HG03469 (cell line): ENCODE measurements around the gene ENDOV.
"Not testable (repeated sequence)": the region's sequence is repeated elsewhere in the genome, so short reads cannot be mapped to it uniquely, and the experiment has no call there.

ENCODE experiments used
- ATAC-seq: cut with Tn5 transposase; IDR thresholded peaks from one replicate; pipeline ENCODE4 v1.9.1; 2021; ENCODE audit warnings: mild to moderate bottlenecking, moderate library complexity, moderate number of reproducible peaks; ENCODE audit not compliant: unreplicated experiment

The ENDOV gene

GRCh38 chr17:80388175-80388574, 26.8 kb upstream of the ENDOV start:
- no peak for ATAC-seq

DNA sequence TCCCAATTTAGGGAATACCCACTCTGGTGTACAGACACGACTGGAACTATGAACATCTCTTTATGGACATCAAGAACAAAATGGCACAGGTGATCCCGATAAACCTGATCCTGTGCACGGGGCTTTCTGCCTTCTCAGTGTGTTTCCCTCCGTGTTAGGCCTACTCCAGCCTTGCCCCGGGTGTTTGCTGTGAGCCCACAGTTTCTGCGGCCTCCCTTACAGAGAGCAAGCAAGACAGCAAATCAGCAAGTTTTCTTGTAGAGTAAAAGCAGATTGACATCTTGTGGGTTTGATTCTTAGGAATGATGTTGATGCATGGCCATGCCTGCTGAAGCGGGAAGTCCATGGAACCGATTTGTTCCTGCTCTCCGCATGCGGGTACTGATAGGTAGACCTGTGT, 26.4 kb upstream of the ENDOV start:
- ATAC-seq, result no peak

- ATAC-seq, result no peak
Measured at GRCh38 chr17:80389011-80389995, 25.7 kb upstream of the ENDOV start.

GRCh38 chr17:80393241-80393890, 21.6 kb upstream of the ENDOV start:
- no peak for ATAC-seq

- ATAC-seq, result no peak
Measured at GRCh38 chr17:80393961-80394360, 21.0 kb upstream of the ENDOV start.

DNA sequence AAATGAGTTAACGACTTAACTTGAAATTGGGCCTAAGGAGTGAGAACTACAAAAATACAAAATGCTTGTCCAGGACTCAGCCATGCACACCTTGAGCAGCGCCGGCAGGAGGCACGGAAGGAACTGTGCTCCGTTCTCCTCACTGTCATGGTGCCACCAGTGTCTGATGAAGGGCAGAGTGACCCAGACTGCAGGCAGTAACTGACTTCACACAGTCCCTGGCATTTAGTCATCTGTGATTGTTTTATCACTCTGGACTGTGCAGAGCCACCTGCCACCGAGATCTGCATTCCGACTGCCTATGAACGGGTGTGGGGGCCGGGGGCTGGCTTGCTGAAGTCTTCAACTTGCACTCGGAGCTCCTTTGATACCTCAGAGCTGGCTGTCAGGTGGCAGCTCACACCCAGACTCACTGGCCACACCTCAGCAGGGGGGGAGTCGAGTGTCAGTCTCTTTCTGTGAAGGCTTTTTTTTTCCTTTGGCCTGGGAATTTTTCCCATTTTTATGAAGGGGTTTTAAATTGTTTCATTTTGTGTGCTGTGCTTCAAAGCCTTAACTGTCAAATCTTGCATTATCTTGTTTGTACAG, 20.2 kb upstream of the ENDOV start:
- ATAC-seq, result no peak

- ATAC-seq, result no peak
Measured at GRCh38 chr17:80395402-80396151, 19.4 kb upstream of the ENDOV start.

DNA sequence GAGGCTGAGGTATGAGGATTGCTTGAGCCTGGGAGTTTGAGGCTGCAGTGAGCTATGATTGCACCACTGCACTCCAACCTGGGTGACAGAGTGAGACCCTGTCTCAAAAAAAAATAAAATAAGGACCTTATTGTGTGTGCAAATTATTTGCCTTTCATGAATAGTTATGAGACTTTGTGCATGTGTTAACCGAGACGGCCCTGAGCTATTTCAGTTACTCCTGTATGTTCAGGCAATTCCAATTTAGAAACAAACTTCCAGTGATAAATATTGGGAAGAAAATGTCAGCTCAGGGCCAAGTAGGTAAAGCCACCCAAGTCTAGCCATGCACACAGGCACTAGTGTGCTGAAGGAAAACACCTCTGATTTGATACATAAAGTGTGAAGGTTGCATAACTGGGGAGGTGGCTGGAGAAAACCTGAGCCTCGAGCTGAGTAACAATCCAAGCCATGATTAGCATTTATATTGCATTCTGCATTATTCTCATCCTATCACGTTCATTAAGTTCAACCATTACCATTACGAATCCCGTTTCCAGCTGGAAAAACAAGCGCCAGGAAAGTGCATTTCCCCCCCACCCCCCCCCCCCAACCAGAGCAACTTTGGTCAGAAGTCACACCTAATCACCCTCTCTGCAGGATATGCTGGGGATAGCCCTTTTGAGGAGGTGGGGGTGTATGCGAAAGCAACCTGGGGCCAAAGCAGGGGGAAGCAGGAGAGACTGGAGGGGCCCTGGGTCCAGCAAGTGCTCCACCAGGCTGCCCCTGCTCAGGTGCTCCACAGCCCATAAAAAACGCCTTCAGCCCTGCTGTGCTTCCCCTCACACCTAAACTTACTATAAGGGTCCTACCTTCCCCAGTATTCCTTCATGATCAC, 18.6 kb upstream of the ENDOV start:
- no peak for ATAC-seq

GRCh38 chr17:80397034-80397387, 18.0 kb upstream of the ENDOV start:
- no peak for ATAC-seq

GRCh38 chr17:80397686-80398085, 17.3 kb upstream of the ENDOV start:
- ATAC-seq, result no peak

DNA sequence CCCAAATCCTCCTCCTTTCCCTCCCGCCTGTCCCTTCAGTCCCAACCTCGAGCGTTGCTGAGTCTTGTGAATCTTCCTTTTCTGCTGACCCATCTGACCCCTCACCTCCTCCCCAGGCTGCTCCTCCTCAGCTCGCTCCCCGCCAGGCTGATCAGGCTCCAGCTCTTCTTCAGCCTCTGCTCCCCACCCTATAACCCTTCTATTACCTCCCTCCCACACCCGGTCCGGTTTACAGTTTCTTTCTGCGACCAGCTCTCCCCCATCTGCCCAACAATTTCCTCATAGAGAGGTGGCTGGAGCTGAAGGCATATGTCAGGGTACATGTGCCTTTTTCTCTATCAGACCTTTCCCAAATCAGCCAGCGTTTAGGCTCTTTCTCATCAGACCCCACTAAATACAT, 13.9 kb upstream of the ENDOV start:
- ATAC-seq, result not testable (repeated sequence)

DNA sequence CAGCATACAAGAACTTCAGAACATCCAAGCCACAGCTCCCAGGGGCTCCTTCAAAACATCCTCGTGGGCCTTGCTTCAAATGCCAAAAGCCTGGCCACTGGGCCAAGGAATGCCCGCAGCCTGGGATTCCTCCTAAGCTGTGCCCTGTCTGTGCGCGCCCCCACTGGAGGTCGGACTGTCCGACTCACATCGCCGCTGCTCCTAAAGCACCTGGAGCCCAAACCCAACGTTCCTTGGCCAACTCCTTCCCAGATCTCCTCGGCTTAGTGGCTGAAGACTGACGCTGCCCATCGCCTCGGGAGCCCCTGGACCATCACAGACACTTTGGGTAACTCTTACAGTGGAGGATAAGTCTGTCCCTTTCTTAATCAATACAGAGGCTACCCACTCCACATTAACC, 12.9 kb upstream of the ENDOV start:
- ATAC-seq, result not testable (repeated sequence)

DNA sequence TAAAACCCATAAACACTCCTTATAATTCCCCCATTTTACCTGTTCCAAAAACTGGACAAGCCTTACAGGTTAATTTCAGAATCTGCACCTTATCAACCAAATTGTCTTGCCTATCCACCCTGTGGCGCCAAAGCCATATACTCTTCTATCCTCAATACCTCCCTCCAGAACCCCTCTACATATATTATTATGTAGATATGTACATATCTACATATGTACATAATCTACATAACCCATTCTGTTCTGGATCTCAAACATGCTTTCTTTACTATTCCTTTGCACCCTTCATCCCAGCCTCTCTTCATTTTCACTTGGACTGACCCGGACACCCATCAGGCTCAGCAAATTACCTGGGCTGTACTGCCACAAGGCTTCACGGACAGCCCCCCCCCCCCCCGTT, 12.0 kb upstream of the ENDOV start:
- no peak for ATAC-seq

GRCh38 chr17:80406146-80406545, 8.8 kb upstream of the ENDOV start:
- no peak for ATAC-seq

DNA sequence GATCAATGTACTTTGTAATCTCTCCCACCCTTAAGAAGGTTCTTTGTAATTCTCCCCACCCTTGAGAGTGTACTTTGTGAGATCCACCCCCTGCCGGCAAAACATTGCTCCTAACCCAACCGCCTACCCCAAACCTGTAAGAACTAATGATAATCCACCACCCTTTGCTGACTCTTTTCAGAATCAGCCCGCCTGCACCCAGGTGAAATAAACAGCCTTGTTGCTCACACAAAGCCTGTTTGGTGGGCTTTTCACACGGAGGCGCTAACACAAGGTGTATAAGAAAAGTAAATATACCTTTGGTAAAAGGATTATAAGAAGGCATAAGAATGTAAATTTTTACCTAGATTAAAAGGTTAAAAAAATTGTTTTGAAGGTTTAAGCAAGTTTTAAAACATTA, 7.0 kb upstream of the ENDOV start:
- not testable (repeated sequence) for ATAC-seq

DNA sequence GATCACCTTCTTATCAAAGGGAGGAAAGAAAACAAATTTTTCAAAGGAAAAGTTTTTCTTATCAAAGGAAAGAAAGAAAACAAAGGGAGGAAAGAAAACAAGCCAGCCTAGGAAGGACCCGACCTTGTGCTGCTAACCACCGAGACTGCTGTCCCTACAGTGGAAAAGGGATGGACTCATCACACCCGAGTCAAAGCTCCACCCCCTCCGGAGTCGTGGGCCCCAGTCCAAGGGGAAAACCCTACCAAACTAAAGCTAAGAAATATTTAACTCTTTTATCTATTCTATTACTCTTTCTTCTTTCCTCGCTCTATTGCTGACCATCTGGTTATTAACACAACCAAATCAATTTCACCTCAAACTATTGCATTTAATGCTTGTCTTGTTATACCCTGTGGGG, 6.1 kb upstream of the ENDOV start:
- no peak for ATAC-seq

DNA sequence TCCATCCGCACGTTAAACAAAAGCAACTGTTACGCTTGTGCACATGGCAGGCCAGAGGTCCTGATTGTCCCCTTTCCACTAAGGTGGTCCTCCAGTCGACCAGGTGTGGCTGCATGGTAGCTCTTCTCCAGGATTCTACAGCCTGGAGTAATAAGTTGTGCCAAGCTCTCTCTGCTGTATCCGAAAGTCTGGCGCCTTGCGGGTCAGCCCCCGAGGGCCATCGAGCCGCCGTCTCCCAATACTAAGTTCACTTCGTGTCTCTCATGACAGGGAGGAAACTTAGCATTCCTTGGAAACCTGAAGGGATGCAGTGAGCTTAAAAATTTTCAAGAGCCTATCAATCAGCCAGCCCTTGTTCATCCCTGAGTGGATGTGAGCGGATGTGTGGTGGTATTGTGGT, 5.3 kb upstream of the ENDOV start:
- no peak for ATAC-seq

DNA sequence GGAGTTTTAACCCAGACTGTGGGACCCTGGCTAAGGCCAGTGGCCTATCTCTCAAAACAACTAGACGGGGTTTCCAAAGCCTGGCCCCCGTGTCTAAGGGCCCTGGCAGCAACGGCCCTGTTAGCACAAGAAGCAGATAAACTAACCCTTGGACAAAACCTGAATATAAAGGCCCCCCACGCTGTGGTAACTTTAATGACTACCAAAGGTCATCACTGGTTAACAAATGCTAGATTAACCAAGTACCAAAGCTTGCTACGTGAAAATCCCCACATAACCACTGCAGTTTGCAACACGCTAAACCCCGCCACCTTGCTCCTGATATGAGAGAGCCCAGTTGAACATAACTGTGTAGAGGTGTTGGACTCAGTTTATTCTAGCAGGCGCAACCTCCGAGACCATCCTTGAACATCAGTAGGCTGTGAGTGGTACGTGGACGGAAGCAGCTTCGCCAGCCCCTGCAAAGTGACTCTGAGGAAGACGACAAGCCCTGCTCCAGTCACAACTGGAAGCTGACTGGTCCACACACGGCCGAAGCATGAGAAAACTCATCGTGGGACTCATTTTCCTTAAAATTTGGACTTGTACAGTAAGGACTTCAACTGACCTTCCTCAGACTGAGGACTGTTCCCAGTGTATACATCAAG, 4.4 kb upstream of the ENDOV start:
- not testable (repeated sequence) for ATAC-seq

DNA sequence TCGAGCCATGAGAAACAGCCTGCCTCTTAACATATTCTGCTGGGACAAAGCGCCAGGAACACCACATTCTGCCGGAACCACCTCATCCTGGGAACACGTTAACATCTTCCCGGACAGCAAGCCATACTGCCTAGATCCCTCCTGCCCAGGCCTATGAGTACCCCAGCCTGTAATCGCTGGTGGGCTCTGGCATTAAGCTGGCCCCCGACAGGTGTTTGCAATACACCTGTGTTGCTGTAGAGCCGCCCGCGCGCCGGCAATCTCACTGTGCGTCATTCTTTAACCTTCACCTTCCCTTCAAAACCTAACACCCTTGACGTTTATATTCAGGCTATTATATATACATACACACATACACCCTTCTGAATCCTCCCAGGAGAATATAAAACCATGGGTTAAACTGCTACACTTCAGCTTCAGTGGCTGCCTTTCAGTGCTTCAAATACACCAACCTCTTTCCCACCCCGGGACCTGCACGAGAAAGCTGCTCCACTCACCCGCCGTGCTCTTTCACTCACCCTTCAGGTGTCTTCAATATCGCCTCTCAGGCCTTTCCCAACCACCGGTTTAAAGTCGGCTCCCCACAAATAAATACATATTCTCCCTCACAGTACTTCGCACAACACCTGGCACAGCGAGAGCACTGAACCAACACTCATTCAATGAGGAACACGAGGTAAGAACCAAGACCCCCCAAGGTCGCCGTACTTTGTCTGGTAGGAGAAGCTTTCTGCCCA, 1.0 kb upstream of the ENDOV start:
- ATAC-seq, result no peak
